ENCODE measurements around the gene SERPINA12. TPM values are rescaled to one million over a fixed set of nuclear protein-coding genes. Genes with fewer than 3 reads are reported as not detected.

The SERPINA12 gene
- total and polyA plus RNA-seq, 2 donors = 0.05 to 0.71 TPM

DNA sequence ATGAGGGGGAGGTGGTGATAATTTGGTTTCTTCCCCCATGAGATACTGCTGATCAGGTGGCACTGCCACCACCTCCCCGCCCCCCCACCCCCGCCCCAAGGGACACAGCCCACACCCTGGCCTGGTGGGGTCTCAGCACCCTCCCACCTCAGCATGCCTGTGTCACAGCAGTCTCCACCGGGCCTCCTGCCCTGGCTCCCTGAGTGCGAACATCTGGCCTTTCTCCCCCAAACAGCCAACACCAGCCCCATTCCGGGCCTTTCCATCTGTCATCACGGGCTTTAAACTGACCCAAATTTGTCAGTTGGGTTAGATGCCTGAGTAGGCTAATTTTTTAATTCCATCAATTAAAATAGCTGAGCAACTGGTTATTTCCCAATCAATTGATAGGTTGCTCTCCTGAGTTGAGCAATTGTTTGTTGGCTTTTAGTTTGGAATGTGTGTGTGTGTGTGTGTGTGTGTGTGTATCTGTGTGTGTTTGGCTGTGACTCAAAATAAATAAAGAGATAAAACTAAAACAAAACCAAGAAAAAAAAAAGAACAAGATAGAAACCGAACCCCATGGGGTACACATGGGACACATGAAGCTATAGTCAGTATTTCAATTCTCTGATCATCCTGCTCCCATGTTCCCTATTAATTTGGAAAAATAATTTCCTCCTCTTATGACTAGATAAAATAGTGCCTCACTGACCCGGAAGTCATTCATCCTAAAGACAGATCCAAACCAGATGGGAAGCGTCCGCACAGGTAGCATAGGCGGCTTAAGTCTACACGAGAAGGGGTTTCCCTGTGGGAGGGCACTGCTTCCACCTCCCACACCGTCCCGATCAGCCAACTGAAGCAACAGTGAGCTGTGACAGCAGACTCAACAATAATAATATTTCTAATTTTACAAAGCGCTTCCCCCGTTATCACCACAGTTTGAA is 7.4 kb downstream of the SERPINA12 start:
- 95% methylated on average over 15 of the region's 16 CpGs for WGBS
- H3K9me3 ChIP-seq (ENCODE audit: control insufficient read depth in 2 of 2, insufficient read depth in 1 of 2, low read length in 1 of 2) = no peaks in the 10 kb centered on the region
- DNase-seq (ENCODE audit: low read depth in 6 of 9, low spot score in 9 of 9) = no peak
- H3K36me3 ChIP-seq (ENCODE audit: control insufficient read depth in 2 of 2, insufficient read depth in 2 of 2, low read length in 1 of 2) = no peaks in the 10 kb centered on the region
- no peaks in the 10 kb centered on the region for H3K27me3 ChIP-seq (ENCODE audit: control insufficient read depth in 2 of 2, insufficient read depth in 1 of 2, low read length in 1 of 2)
- H3K4me1 ChIP-seq (ENCODE audit: control insufficient read depth in 2 of 2, insufficient read depth in 2 of 2, low read length in 2 of 2) = no peaks in the 10 kb centered on the region
- no peak overlapping the region for H3K27ac ChIP-seq (ENCODE audit: low read depth in 1 of 2, low read length in 1 of 2)
- no peak overlapping the region for H3K4me3 ChIP-seq (ENCODE audit: low read length in 2 of 2)

- Histone ChIP-seq H3K9me3 (ENCODE audit: control insufficient read depth in 2 of 2, insufficient read depth in 1 of 2, low read length in 1 of 2) (no peaks in the 10 kb centered on the region), H3K4me1 (ENCODE audit: control insufficient read depth in 2 of 2, insufficient read depth in 2 of 2, low read length in 2 of 2) (no peaks in the 10 kb centered on the region), H3K27ac (ENCODE audit: low read depth in 1 of 2, low read length in 1 of 2) (no peak overlapping the region), H3K4me3 (ENCODE audit: low read length in 2 of 2) (no peak overlapping the region), H3K27me3 (ENCODE audit: control insufficient read depth in 2 of 2, insufficient read depth in 1 of 2, low read length in 1 of 2) (no peaks in the 10 kb centered on the region), H3K36me3 (ENCODE audit: control insufficient read depth in 2 of 2, insufficient read depth in 2 of 2, low read length in 1 of 2) (no peaks in the 10 kb centered on the region)
- DNase-seq (ENCODE audit: low read depth in 6 of 9, low spot score in 9 of 9) = no peak
- whole genome bisulfite sequencing = 84% methylated on average over 3 of the region's 3 CpGs
These were observed 9.0 kb downstream of the SERPINA12 start for GRCh38 chr14:94500264-94500663.

DNA sequence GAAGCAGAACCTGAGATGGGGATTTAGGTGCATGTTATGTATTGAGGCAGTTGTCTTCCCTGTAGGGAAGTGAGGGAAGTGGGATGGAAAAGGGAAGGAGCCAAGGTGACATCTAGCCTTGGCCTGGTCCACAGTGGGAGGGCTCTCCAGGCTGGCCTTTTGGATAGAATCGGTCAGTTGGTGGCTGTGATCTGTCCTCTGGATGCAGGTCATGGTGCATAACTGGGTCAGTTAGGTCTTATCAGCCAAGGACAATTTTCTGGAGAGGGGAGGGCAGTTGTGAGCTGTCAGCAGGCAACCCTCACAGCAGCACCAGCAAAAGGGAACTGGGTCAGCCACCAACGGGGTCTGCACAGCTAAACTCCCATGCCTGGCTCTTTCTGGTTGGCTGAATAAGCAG is 9.6 kb downstream of the SERPINA12 start:
- DNase-seq (ENCODE audit: low read depth in 6 of 9, low spot score in 9 of 9) = no peak
- 77% methylated on average over 2 of the region's 2 CpGs for WGBS
- no peak overlapping the region for H3K4me3 ChIP-seq (ENCODE audit: low read length in 2 of 2)
- no peak overlapping the region for H3K27ac ChIP-seq (ENCODE audit: low read depth in 1 of 2, low read length in 1 of 2)
- H3K27me3 ChIP-seq (ENCODE audit: control insufficient read depth in 2 of 2, insufficient read depth in 1 of 2, low read length in 1 of 2) = no peaks in the 10 kb centered on the region
- H3K4me1 ChIP-seq (ENCODE audit: control insufficient read depth in 2 of 2, insufficient read depth in 2 of 2, low read length in 2 of 2) = no peaks in the 10 kb centered on the region
- H3K9me3 ChIP-seq (ENCODE audit: control insufficient read depth in 2 of 2, insufficient read depth in 1 of 2, low read length in 1 of 2) = no peaks in the 10 kb centered on the region
- H3K36me3 ChIP-seq (ENCODE audit: control insufficient read depth in 2 of 2, insufficient read depth in 2 of 2, low read length in 1 of 2) = no peaks in the 10 kb centered on the region

DNA sequence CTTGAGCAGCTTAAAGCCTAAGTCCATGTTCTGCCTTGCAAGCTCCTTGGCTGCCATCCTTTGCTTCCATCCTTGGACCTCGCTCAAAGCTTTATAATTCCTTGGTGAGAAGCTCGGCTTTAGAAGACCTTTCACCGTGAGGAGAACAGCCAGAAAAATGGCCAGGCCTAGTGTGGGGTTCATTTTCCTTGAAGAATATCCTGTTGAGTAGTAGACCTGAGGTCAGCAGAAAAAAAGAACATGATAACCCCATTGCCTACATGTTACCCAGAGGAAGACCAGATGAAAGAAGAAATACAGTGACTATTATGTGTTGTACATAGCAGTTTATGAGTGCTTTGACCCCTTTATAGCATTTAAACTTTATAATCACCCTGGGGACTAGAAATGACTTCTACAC is 11.1 kb downstream of the SERPINA12 start:
- no peak for DNase-seq (ENCODE audit: low read depth in 6 of 9, low spot score in 9 of 9)
- Histone ChIP-seq H3K36me3 (ENCODE audit: control insufficient read depth in 2 of 2, insufficient read depth in 2 of 2, low read length in 1 of 2) (no peaks in the 10 kb centered on the region), H3K9me3 (ENCODE audit: control insufficient read depth in 2 of 2, insufficient read depth in 1 of 2, low read length in 1 of 2) (no peaks in the 10 kb centered on the region), H3K4me1 (ENCODE audit: control insufficient read depth in 2 of 2, insufficient read depth in 2 of 2, low read length in 2 of 2) (no peaks in the 10 kb centered on the region), H3K27ac (ENCODE audit: low read depth in 1 of 2, low read length in 1 of 2) (no peak overlapping the region), H3K27me3 (ENCODE audit: control insufficient read depth in 2 of 2, insufficient read depth in 1 of 2, low read length in 1 of 2) (no peaks in the 10 kb centered on the region), H3K4me3 (ENCODE audit: low read length in 2 of 2) (no peak overlapping the region)
- 90% methylated on average over 3 of the region's 3 CpGs for WGBS

DNA sequence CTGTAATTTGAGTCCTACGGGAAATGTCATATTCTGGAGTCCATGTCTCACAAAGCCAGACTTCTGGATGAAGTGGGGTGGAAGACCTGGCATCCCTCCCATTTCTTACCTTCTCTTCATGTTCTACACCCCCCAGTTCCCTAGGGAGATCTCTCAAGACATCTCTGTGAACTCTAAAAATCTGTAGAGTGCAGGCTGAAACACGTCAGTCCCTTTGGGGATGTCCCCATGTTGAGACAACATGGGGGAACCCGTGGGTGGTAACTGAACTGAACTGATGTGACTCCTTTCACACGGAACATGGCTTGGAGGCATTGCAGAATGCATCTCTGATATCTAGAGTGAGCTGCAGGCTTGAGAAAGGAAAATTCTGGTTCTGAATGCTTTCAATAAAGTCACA is 15.2 kb downstream of the SERPINA12 start:
- Histone ChIP-seq H3K36me3 (ENCODE audit: control insufficient read depth in 2 of 2, insufficient read depth in 2 of 2, low read length in 1 of 2) (no peaks in the 10 kb centered on the region), H3K27ac (ENCODE audit: low read depth in 1 of 2, low read length in 1 of 2) (no peak overlapping the region), H3K4me1 (ENCODE audit: control insufficient read depth in 2 of 2, insufficient read depth in 2 of 2, low read length in 2 of 2) (peaks cover 0 to 3% of the 10 kb centered on the region in 2 donors), H3K4me3 (ENCODE audit: low read length in 2 of 2) (no peak overlapping the region), H3K9me3 (ENCODE audit: control insufficient read depth in 2 of 2, insufficient read depth in 1 of 2, low read length in 1 of 2) (no peaks in the 10 kb centered on the region), H3K27me3 (ENCODE audit: control insufficient read depth in 2 of 2, insufficient read depth in 1 of 2, low read length in 1 of 2) (no peaks in the 10 kb centered on the region)
- 81% methylated on average over 4 of the region's 4 CpGs for WGBS
- peak in 1 of 9 donors; percentile 5 for DNase-seq (ENCODE audit: low read depth in 6 of 9, low spot score in 9 of 9)

DNA sequence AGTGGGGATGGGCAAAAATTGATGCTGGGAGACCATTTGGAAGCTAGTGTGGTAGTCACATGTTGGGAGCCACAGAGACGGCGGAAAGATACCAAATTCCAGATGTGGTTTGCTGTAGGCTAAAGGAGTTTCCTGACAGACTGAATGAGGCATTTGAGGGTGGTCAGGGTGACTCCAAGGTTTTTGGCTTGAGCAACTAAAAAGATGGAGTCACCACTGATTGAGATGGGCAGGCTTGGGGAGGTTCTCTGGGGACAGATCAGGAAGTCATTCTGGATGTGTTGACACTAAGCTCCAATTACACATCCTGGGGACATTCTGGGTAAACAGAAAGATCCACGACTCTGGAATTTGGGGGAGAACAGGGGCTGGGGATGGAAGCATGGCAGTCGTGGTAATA is 17.8 kb downstream of the SERPINA12 start:
- H3K36me3 ChIP-seq (ENCODE audit: control insufficient read depth in 2 of 2, insufficient read depth in 2 of 2, low read length in 1 of 2) = no peaks in the 10 kb centered on the region
- H3K9me3 ChIP-seq (ENCODE audit: control insufficient read depth in 2 of 2, insufficient read depth in 1 of 2, low read length in 1 of 2) = no peaks in the 10 kb centered on the region
- WGBS = 63% methylated on average over 4 of the region's 4 CpGs
- H3K4me3 ChIP-seq (ENCODE audit: low read length in 2 of 2) = no peak overlapping the region
- no peak overlapping the region for H3K27ac ChIP-seq (ENCODE audit: low read depth in 1 of 2, low read length in 1 of 2)
- H3K4me1 ChIP-seq (ENCODE audit: control insufficient read depth in 2 of 2, insufficient read depth in 2 of 2, low read length in 2 of 2) = peaks cover 0 to 3% of the 10 kb centered on the region in 2 donors
- peaks cover 0 to 3% of the 10 kb centered on the region in 2 donors for H3K27me3 ChIP-seq (ENCODE audit: control insufficient read depth in 2 of 2, insufficient read depth in 1 of 2, low read length in 1 of 2)
- DNase-seq (ENCODE audit: low read depth in 6 of 9, low spot score in 9 of 9) = no peak

DNA sequence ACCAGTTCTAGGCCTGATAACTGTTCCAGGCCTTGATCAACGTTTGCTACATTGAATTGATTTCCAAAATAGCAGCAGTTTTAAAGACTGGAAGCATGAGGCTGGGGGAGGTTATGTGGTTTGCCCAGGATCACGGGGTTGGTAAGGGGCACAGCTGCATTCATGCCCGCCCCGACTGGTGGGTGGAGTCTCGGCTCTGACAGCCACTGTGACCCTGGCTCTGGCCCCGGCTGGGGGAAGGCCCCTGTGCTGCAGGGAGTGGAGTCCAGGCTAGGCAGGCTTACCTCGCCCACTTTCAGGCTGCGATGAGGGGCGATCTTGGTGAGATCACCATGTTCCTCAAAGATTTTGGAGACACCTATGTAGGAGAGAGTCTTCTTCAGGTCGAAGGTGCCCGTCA is 19.9 kb downstream of the SERPINA12 start:
- H3K27ac ChIP-seq (ENCODE audit: low read depth in 1 of 2, low read length in 1 of 2) = no peak overlapping the region
- H3K4me1 ChIP-seq (ENCODE audit: control insufficient read depth in 2 of 2, insufficient read depth in 2 of 2, low read length in 2 of 2) = peaks cover 0 to 3% of the 10 kb centered on the region in 2 donors
- no peak overlapping the region for H3K4me3 ChIP-seq (ENCODE audit: low read length in 2 of 2)
- H3K27me3 ChIP-seq (ENCODE audit: control insufficient read depth in 2 of 2, insufficient read depth in 1 of 2, low read length in 1 of 2) = peaks cover 0 to 3% of the 10 kb centered on the region in 2 donors
- no peaks in the 10 kb centered on the region for H3K9me3 ChIP-seq (ENCODE audit: control insufficient read depth in 2 of 2, insufficient read depth in 1 of 2, low read length in 1 of 2)
- no peak for DNase-seq (ENCODE audit: low read depth in 6 of 9, low spot score in 9 of 9)
- 76% methylated on average over 11 of the region's 11 CpGs for WGBS
- H3K36me3 ChIP-seq (ENCODE audit: control insufficient read depth in 2 of 2, insufficient read depth in 2 of 2, low read length in 1 of 2) = no peaks in the 10 kb centered on the region

DNA sequence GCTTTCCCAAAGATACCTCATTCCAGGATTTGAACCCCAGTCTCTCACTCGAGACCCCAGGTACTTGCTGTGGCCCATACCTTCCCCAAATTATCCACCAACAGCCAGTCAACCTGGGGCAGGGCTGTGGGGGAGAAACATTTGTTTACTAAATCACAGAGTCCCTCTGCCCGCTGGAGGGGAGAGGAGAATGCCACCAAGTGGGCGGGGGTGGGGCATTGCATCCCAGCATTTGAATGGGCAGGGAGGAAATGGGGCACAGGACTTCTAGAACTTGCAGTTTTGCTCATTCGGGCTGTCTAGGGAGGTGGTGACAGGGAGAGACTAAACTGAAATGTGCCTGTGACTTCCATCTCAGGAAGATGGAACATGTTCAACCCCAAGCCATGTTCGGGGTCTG is 22.4 kb downstream of the SERPINA12 start:
- peaks cover 0 to under 1% of the 10 kb centered on the region in 2 donors for H3K4me1 ChIP-seq (ENCODE audit: control insufficient read depth in 2 of 2, insufficient read depth in 2 of 2, low read length in 2 of 2)
- no peak overlapping the region for H3K27ac ChIP-seq (ENCODE audit: low read depth in 1 of 2, low read length in 1 of 2)
- WGBS = 42% methylated on average over 5 of the region's 5 CpGs
- H3K27me3 ChIP-seq (ENCODE audit: control insufficient read depth in 2 of 2, insufficient read depth in 1 of 2, low read length in 1 of 2) = peaks cover 0 to 3% of the 10 kb centered on the region in 2 donors
- DNase-seq (ENCODE audit: low read depth in 6 of 9, low spot score in 9 of 9) = no peak
- H3K36me3 ChIP-seq (ENCODE audit: control insufficient read depth in 2 of 2, insufficient read depth in 2 of 2, low read length in 1 of 2) = no peaks in the 10 kb centered on the region
- H3K9me3 ChIP-seq (ENCODE audit: control insufficient read depth in 2 of 2, insufficient read depth in 1 of 2, low read length in 1 of 2) = no peaks in the 10 kb centered on the region
- no peak overlapping the region for H3K4me3 ChIP-seq (ENCODE audit: low read length in 2 of 2)

- Histone ChIP-seq H3K27me3 (ENCODE audit: control insufficient read depth in 2 of 2, insufficient read depth in 1 of 2, low read length in 1 of 2) (peaks cover 0 to 3% of the 10 kb centered on the region in 2 donors), H3K36me3 (ENCODE audit: control insufficient read depth in 2 of 2, insufficient read depth in 2 of 2, low read length in 1 of 2) (no peaks in the 10 kb centered on the region), H3K4me3 (ENCODE audit: low read length in 2 of 2) (no peak overlapping the region), H3K9me3 (ENCODE audit: control insufficient read depth in 2 of 2, insufficient read depth in 1 of 2, low read length in 1 of 2) (no peaks in the 10 kb centered on the region), H3K27ac (ENCODE audit: low read depth in 1 of 2, low read length in 1 of 2) (no peak overlapping the region), H3K4me1 (ENCODE audit: control insufficient read depth in 2 of 2, insufficient read depth in 2 of 2, low read length in 2 of 2) (no peaks in the 10 kb centered on the region)
- WGBS = 20% methylated on average over 26 of the region's 26 CpGs
- DNase-seq (ENCODE audit: low read depth in 6 of 9, low spot score in 9 of 9) = peak in 6 of 9 donors; percentile 6 to 40 (median 15)
These were observed 23.1 kb downstream of the SERPINA12 start for GRCh38 chr14:94485944-94486841.

Measured in thymus (tissue), 11 donors.